22Rv1 (cell line): ENCODE data around the gene RALGPS1.

ENCODE experiments used
- CTCF ChIP-seq: fragments of 450-650 bp; IDR thresholded peaks from 2 replicates; pipeline ENCODE4 v1.5.1; 2017; ENCODE audit warnings: mild to moderate bottlenecking
- ZFX ChIP-seq: fragments of 450-650 bp; IDR thresholded peaks from 2 replicates; pipeline ENCODE4 v1.6.1; 2017; ENCODE audit warnings: antibody characterized with exemption, borderline replicate concordance

GRCh38 chr9:127258606-127259471, 344.3 kb downstream of the RALGPS1 start:
- TF ChIP-seq CTCF (no peak), ZFX (no peak)
